Erythroblast (primary cell): ENCODE results near the gene UGT2A3.

ENCODE experiments used
- GATA1 ChIP-seq: IDR thresholded peaks from 2 replicates; pipeline ENCODE4 v1.6.1; 2011; ENCODE audit warnings: low read depth, mild to moderate bottlenecking, control low read depth, low read length, moderate library complexity
- POLR2A ChIP-seq: IDR thresholded peaks from 2 replicates; pipeline ENCODE4 v1.6.1; 2011; ENCODE audit warnings: mild to moderate bottlenecking, low read length

DNA sequence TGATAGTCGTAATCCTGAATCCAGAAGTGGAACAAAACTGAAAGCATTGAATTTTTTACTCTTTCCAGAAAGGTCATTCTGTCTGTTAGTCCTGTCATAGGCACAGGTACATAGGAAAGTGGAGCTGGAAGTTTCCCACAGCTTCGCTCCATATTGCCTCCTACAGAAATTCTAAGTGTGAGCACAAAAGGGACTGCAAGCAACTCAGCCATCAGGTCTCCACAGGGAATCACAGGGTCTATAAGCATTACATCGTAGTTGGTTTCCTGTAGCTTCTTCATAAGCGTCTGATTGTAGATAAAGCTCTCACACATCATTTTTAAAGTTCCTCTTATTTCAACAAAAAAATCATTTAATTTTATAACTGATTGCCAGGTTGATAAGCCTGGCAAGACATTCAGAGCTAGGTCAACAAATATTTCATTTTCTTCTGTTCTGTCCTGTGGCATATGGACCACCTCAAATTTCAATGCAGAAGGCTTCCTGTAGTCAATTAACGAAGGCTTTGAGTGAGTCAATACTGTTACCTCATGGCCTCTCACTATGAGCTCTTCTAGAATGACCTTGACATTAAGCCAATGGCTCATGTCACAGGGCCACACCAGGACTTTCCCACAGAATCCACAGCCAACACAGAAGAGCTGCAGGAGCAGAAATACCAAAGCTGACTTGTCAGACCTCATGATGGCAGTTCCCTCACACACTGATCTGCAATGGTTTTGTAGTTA lies at the start of gene UGT2A3:
- TF ChIP-seq POLR2A (no peak), GATA1 (no peak)
